HG02884 (cell line): Measurements from ENCODE around the gene WSB1.
"Not testable (repeated sequence)": the region's sequence is repeated elsewhere in the genome, so short reads cannot be mapped to it uniquely, and the experiment has no call there.

Experiments
- ATAC-seq: cut with Tn5 transposase; IDR thresholded peaks from one replicate; pipeline ENCODE4 v1.9.1; 2021; ENCODE audit warnings: mild to moderate bottlenecking, moderate library complexity; ENCODE audit not compliant: unreplicated experiment

Gene WSB1

DNA sequence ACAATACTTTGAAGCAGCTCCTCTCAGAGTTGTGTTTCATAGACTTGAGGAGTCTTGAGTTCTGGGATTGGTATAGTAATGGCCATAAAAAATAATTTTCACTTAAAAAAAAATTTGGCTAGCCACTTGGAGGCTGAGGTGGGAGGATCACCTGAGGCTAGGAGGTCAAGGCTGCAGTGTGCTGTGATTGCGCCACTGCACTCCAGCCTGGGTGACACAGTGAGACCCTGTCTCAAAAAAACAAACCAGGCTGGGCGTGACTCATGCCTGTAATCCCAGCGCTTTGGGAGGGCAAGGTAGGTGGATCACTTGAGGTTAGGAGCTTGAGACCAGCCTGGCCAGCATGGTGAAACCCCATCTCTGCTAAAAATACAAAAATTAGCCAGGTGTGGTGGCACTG is 14.8 kb upstream of the WSB1 start:
- ATAC-seq, result not testable (repeated sequence)

DNA sequence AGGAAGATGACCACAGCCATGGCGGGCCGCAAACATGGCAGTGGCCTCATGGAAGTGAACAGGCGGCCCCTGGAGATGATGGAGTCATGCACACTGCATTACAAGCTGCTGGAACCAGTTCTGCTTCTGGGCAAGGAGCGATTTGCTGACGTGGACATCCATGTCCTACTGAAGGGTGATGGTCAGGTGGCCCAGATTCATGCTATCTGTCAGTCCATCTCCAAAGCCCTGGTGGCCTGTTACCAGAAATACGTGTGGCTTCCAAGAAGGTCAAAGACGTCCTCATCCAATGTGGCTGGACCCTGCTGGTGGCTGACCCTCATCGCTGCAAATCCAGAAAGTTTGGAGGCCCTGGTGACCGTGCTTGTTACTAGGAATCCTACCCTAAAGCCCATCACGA is 13.4 kb upstream of the WSB1 start:
- no peak for ATAC-seq

DNA sequence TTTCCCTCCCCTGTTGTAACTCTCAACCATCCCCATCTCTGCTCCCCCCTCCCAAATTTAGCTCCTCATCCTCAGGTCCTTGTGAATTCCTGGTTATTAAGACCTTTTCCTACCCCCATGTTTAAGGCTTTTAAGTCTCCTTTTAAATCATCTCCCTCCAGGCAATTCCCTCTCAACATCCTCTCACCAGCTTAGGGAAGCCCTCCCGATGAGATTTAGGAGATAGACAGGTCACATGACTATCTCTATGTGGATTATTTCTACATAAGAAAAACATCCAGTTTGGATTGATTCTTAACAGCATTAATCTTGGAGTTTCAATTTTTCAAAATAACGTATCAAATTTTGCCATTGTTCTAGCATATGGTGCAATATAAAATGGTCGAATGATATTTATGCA is 12.5 kb upstream of the WSB1 start:
- no peak for ATAC-seq

DNA sequence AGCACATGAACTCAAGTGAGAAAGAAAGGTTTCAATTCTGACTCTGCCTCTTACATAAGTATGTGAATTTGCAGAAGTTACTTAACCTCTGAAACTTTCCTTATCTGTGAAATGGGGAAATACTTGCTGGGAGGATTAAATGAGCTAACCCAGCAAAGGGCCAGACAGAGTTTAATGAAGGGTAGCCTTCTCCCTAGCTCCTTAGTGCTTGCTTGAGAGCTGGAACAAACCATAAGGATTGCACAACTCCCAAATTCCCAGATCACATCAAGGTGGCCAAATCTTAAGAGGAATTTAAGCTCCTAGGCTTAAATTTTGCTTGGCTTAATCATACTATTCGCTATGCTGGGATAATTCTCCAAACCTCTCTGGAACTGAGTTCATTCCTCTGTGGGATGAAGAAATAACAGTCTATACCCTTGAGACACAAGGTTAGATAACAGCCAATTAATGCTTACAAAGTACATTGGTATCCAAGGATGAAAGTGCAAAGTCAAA is 11.8 kb upstream of the WSB1 start:
- ATAC-seq, result no peak

DNA sequence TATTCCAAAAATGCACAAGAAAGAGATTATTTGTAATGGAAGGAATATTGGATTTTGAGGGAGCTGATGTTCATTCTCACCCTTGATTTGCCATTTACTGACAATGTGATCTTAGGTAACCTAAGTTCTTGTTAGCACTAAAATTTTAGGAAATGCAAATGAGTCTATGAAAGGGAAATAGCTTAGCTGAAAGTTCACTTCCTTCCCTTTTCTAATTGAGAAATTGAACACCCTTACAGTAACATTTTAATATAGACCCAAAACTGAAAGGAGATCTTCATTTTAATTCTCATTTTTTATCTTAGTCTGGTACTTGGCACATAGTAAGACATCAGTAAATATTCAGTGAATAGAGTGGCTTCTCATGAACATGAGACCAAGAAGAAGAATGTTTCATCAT is 10.9 kb upstream of the WSB1 start:
- ATAC-seq, result no peak

DNA sequence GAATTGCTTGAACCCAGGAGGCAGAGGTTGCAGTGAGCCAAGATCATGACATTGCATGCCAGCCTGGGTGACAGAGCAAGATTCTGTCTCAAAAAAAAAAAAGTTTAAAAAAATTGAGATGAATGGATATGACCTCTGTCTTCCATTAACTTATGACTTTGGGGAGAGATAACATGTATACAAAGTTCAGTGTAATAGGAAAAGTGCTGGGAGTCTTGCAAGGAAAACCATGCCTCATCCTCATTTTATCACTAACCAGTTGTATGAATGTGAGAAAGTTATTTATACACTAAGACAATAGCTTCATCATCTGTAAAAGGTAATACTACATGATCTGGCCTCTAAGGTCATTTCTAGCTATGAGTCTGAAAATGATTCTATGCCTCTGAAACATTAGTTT is 10.2 kb upstream of the WSB1 start:
- ATAC-seq, result no peak

DNA sequence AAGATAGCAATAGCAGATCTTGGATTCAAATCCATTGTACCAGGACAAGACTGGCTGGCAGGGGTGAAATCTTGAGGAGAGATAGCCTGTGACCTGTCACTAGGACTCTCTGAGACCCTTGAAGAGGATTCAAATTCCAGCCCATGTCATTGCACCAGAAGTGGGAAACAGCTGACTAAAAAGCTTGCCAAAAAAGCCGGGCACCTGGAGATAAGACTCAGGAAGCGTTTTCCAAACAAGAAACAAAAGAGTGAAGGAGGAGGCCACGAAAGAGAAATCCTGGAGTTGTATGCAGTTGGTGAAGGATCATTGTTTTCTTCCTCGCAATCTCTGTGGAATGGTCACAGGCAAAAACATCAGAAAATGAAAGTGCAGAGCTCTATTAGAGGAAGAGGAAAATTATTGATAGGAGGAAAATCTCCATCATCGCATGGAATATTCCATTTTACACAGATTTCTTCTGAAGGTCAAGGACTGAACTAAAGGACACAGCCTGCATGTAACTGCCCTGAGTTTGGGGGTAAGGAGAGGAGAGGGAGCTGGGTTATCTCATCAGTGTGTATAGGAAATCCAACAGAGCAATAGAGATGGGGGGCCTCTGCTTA is 9.0 kb upstream of the WSB1 start:
- ATAC-seq, result no peak

DNA sequence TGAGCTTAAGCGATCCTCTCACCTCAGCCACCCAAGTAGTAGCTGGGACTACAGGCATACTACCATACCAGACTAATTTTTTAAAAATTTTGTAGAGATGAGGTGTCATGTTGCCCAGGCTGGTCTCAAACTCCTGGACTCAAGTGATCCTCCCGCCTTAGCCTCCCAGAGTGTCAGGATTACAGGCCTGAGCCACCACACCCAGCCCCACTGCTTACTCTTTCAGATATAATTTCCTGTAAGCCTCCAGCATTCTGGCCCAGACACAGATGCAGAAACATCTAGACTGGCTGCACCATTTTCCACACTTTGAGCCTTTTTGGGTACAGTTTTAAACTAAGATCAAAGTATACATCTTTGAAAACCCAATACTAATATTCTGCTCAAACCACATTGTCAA is 8.4 kb upstream of the WSB1 start:
- ATAC-seq, result no peak

DNA sequence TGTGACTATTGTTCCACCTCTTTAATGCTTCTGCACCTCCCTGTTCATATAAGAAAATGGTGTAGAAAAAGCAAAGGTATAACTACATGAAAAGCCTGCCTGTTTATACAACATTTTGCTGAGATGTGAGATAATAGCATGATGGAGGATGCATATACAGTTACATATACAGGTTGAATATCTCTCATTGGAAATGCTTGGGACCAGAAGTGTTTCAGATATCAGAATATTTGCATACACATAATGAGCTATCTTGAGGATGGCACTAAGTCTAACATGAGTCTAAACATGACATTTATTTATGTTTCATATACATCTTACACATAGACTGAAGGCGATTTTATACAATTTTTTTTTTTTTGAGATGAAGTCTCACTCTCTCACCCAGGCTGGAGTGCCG is 5.7 kb upstream of the WSB1 start:
- no peak for ATAC-seq

DNA sequence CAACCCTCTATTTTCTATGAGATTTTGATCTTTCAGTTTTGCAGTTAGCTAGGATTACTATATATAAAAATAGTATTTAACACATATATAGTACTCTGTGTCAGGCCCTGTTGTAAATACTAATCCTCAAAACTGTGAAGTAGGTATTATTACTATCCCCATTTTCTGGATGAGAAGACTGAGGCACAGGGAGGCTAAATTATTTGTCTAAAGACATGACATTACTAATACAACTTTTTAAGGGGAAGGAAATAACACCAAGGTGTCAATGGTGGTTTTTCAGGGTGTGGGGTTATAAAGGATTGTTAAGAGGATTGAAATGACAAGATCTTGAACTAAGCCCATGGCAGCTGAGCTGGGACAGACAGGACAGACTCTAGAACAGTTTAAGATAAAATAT is 4.1 kb upstream of the WSB1 start:
- no peak for ATAC-seq

DNA sequence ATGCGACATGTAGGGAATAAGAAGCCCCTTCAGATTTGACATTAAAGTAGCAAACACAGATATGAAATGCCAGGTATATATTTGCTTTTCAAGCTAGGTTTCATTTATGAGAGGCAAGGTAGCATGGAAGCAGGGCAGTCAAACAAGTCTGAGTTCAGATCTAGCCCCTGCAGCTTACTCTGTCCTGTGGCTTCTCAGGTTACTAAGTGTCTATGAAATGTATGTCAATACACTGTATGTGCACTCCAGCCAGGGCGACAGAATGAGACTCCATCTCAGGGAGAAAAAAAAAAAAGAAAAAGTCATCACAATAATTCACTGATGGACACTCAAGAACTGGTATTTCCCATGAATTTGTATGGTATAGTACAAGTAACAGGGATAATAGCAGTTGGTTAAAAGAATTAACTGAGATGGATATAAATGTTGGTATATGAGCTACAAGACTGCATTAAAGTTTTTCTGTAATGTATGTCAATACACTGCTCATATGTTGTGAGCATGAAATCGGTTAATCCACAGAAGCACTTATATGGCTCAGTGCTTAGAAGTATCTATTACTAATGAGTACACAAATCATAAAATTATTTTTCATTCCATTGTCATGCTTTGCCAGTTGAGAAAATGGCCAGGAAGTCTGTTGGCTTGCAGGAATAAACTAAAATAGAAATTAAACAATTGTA is 2.9 kb upstream of the WSB1 start:
- no peak for ATAC-seq

DNA sequence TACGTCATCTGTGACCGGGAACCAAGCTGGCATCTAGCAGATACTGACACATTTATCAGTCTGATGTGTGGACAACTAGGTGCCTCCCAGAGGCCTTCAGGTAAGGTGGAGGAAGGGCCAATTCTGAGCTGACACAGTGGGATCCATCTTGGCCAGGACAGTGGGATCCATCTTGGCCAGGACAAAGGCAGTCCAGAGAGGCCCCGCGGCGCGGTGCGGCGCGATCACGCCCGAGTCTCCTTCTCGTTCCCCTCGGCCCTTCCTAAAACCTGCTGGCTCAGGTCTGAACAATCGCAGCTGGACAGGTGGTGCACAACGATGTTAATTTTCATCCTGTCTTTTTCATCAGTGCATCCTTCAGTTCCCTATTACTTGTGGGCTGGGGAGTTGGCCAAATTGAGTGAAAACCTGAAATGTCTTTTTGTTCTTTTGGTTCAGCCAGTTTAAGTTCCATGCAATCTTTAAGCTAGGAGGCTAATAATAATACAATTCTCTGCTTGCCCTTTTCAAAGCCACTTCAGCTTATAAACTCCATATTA is 486 bp upstream of the WSB1 start:
- no peak for ATAC-seq

DNA sequence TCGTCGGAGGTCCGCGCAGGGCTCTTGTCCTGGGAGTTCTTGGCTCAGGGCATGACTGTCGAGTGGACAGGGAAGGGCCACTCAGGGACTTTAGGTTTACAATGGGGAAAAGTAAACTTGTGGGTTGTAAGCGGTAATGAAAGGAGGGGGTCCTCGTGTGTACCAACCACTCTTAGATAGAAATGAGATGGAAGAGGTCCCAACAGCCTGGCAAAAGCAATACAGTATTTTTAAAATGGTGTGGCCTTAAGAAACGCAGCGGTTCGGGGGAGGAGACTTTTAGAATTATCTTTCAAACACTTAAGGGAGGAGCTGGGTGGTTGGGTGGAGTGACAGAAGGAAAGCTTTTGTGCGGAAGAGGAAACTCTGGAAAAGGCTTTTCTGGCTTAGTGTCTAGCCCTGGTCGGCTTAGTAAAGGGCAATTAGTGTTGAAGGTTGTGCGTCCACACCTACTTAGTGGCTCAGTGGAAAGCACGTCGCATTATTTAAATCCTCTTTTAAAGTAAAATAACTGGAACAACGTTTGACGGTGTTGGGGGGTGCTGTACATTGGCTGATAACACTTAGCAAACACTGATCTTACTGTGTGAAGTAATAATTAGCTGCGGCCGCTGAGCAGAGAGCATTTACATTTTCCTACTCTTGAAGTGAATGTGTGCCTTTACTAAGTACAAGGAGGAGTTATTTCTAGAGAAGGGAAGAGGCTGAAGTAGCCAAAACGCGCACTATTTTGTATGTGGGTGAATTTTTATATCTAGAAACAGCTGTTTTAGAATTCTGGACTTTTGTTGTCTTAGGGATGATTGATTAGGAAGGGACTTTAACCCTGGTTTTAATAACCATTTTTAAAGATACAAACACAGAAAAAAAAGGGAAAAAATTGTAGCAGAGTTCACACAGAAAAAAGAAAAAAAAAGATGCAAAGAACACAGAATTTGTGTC is 1.0 kb downstream of the WSB1 start:
- peak; percentile 45 for ATAC-seq

DNA sequence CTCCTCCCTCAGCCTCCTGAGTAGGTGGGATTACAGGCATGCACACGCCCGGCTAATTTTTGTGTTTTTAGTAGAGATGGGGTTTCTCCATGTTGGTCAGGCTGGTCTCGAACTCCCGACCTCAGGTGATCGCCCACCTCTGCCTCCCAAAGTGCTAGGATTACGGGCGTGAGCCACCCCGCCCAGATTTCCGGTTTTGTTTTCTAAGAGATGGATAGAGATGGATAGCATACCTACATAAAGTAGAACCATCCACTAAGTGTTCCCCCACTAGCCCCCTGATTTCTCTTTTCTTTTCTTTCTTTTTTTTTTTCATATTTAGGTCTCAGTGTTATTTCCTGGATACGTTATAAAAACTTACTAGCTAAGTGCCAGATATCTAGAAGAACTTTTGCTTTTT is 2.0 kb downstream of the WSB1 start:
- no peak for ATAC-seq

DNA sequence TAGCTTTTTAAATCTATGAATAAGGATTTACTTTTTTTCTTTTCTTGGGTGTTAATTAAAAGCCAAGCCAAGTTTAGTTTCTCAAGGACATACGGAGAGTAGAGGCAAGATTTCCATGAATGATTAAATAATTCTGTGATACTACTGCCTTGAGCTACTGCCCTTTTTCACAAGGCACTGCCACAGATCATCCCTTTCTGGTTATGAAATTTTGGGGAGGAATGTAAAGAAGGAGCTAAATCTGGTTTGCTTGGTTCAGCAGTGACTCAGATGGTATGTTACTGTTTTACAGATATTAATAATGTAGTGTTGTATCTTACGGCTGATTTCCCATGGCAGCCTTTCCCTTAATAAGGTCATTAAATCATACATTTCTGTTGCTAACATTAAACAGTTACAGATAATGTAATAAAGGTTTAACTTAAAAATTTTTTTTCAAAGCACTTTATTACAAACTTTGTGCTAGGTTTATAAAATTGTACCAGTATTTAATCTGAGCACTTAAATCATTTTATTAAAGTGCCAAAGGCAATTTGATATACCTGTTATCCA is 2.6 kb downstream of the WSB1 start:
- ATAC-seq, result no peak

DNA sequence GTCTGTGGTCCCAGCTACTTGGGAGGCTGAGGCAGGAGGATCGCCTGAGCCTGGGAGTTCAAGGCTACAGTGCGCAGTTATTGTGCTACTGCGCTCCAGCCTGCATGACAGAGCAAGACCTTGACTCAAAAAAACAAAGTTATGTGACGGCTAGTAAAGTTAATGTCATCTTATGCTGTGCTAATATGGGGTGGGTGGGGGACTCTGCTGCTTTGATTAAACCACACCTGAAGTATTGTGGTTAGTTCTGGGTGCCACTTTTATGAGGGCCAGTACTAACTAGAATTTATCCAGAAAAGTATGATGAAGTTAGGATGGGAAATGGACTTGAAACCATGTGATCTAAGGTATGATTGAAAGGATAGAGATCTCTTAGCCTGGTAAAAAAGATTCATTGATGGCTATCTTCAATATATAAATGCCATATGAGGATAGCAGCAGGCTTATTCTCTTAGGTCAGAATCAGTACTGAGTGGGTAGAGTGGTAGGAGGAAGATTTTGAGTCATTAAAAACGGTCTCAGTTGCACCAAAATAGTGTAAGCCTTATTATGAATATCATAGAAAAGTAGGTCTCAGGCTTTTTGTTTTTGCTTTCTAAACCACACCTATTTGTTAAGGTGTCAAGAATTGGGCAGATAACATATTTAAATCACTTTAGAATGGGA is 5.6 kb downstream of the WSB1 start:
- no peak for ATAC-seq

DNA sequence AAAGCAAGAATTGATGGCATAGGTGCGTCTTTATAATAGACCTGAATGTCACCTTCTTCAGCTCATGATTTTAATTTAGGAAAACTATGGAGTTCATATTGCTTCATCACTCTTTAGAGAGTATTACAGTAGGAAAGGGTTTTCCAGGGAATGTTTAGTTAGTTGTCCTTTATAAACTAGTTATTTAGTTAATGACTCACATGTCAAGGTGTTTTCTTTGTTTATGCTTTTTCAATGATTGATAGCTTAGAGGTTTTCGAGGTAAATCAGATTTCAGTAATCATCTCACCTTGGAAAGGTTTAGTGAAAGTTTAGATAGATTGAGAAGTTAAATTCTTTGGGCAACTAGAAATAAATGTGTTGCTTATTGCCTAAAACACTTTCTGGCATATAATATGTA is 9.8 kb downstream of the WSB1 start:
- ATAC-seq, result no peak

DNA sequence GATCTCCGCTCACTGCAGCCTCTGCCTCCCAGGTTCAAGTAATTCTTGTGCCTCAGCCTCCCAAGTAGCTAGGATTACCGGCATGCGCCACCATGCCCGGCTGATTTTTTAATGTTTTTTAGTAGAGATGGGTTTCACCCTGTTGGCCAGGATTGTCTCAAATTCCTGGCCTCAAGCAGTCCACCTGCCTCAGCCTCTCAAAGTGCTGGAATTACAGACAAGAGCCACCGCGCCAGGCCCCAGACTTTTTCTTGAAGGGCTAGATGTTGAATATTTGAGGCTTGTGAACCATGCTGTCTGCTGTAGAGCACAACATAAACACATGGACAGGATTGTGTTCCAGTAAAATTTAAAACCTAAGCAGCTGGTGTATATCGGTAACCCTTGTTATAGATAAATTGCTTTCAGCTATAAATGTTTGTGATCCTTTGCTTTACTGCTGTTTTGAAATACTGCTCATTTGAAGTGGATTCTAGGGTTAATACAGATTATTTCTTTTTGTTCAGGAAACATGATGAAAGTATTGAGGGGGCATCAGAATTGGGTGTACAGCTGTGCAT is 12.4 kb downstream of the WSB1 start:
- ATAC-seq, result no peak

DNA sequence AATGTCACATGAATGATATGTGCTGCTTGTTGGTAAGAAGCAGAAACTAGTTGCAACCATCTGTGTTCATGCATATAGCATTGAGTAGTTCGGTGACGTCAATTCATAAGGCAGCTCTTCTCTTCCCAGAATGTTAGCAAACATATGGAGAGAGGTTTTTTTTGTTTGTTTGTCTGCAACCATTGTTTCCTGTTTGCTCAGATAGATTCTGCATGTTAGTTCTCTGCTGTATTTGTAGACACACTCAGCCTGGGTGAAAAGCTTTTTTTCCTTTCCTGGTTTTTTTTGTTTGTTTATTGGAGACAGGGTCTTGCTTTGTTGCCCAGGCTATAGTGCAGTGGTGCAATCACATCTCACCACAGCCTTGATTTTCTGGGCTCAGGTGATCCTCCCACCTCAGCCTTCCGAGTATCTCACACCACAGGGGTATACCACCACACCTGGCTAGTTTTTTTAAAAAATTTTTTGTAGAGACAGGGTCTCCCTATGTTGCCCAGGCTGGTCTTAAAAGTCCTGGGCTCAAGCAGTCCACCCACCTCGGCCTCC is 16.7 kb downstream of the WSB1 start:
- no peak for ATAC-seq

DNA sequence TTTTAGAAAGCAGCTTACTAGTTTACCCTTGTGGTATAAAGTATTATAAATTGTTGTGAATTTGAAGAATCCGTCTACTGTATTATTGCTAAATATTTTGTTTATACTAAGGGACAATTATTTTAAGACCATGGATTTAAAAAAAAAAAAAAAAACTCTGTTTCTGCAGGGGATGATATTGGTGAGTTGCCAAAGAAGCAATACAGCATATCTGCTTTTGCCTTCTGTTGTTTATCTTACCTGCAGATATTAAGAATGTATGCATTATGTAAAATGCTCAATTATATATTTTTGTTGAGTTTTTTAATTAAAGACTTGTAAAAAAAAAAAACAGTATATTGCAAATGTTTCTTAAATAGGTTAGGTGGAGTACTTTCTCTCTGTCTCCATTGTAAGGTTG is 19.4 kb downstream of the WSB1 start:
- ATAC-seq, result no peak
